Measurements from ENCODE around the gene MDH1B. TPM values are rescaled to one million over a fixed set of nuclear protein-coding genes. Genes with fewer than 3 reads are reported as not detected.

Gene MDH1B
- polyA plus RNA-seq, 1 donor from 2014 or later = 11.7 TPM

GRCh38 chr2:206707164-206707701 is 57.9 kb downstream of the MDH1B start:
- Histone ChIP-seq H3K4me2 (ENCODE audit: low read length) (no peak overlapping the region), H3K36me3 (ENCODE audit: insufficient read depth, low read length) (no peaks in the 10 kb centered on the region), H3K9me3 (ENCODE audit: low read length) (no peaks in the 10 kb centered on the region), H3K27ac (ENCODE audit: low read length) (no peak overlapping the region), H3K4me3 (ENCODE audit: low read length) (no peak overlapping the region), H3K79me2 (replicated peaks; ENCODE audit: insufficient read depth, low read length) (no peaks in the 10 kb centered on the region), H2AFZ (ENCODE audit: low read depth, low read length) (no peak overlapping the region), H3K9ac (ENCODE audit: low read length) (no peak overlapping the region), H3F3A (ENCODE audit: insufficient read depth, low read length, poor library complexity, severe bottlenecking) (no peaks in the 10 kb centered on the region), H3K9me2 (ENCODE audit: insufficient read depth, low read length) (no peaks in the 10 kb centered on the region), H3K27me3 (ENCODE audit: insufficient read depth, low read depth, low read length) (no peaks in the 10 kb centered on the region), H4K20me1 (ENCODE audit: insufficient read depth) (no peaks in the 10 kb centered on the region)
- TF ChIP-seq EZH2 (IDR thresholded peaks at IDR 0.05; ENCODE audit: borderline replicate concordance, insufficient read depth, low read length, poor library complexity, severe bottlenecking) (no peak), EP300 (conservative IDR thresholded peaks at IDR 0.05; ENCODE audit: poor library complexity, severe bottlenecking) (no peak), SMC3 (conservative IDR thresholded peaks at IDR 0.05; ENCODE audit: poor library complexity) (no peak), MXI1 (conservative IDR thresholded peaks at IDR 0.05; ENCODE audit: poor library complexity, severe bottlenecking) (no peak), RAD21 (conservative IDR thresholded peaks at IDR 0.05) (no peak), REST (IDR thresholded peaks at IDR 0.05; ENCODE audit: borderline replicate concordance) (no peak), POLR2AphosphoS5 (IDR thresholded peaks at IDR 0.05) (no peak), TAF1 (IDR thresholded peaks at IDR 0.05; ENCODE audit: low read depth) (no peak)
- TF ChIP-seq, protein P1, sequence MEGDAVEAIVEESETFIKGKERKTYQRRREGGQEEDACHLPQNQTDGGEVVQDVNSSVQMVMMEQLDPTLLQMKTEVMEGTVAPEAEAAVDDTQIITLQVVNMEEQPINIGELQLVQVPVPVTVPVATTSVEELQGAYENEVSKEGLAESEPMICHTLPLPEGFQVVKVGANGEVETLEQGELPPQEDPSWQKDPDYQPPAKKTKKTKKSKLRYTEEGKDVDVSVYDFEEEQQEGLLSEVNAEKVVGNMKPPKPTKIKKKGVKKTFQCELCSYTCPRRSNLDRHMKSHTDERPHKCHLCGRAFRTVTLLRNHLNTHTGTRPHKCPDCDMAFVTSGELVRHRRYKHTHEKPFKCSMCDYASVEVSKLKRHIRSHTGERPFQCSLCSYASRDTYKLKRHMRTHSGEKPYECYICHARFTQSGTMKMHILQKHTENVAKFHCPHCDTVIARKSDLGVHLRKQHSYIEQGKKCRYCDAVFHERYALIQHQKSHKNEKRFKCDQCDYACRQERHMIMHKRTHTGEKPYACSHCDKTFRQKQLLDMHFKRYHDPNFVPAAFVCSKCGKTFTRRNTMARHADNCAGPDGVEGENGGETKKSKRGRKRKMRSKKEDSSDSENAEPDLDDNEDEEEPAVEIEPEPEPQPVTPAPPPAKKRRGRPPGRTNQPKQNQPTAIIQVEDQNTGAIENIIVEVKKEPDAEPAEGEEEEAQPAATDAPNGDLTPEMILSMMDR (IDR thresholded peaks at IDR 0.05; ENCODE audit: poor library complexity, severe bottlenecking) = no peak

DNA sequence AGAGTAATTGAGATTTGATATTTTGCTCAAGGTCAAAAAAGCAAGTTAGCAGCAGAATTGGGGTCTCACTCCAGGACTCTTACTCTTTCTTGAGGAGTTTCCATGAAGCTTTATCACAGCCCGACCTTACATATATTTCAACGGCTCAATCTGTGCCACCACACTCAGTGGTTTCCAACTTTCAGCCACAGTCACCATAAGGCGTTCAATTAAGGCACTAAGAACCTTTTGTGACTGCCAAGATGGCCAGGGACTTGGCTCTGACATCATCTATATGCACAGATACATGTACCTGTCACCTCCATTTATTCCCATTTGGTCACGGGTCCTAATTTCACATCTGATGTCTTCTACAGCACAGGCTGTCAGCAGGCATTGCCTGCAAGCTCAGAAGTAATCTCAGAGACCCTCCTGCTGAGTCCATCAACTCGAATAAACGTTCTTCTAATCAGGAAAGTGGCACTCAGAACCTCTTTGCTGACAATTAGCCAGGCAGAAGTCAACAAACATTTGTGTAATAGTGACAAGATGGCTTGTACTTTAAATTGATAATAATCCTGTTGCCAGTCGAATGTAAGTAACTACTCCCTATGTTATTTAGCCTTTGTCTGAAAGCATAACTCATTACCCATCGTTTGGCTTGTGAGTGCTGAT is 63.0 kb downstream of the MDH1B start:
- TF ChIP-seq POLR2AphosphoS5 (IDR thresholded peaks at IDR 0.05) = peak; percentile 46
- TF ChIP-seq TAF1 (IDR thresholded peaks at IDR 0.05; ENCODE audit: low read depth) = no peak
- TF ChIP-seq RAD21 (conservative IDR thresholded peaks at IDR 0.05) = no peak
- TF ChIP-seq EZH2 (IDR thresholded peaks at IDR 0.05; ENCODE audit: borderline replicate concordance, insufficient read depth, low read length, poor library complexity, severe bottlenecking) = no peak
- no peak for TF ChIP-seq REST (IDR thresholded peaks at IDR 0.05; ENCODE audit: borderline replicate concordance)
- peak; percentile 15 for TF ChIP-seq EP300 (conservative IDR thresholded peaks at IDR 0.05; ENCODE audit: poor library complexity, severe bottlenecking)
- TF ChIP-seq, protein P1 (IDR thresholded peaks at IDR 0.05; ENCODE audit: poor library complexity, severe bottlenecking) = no peak
- TF ChIP-seq SMC3 (conservative IDR thresholded peaks at IDR 0.05; ENCODE audit: poor library complexity) = no peak
- no peak for TF ChIP-seq MXI1 (conservative IDR thresholded peaks at IDR 0.05; ENCODE audit: poor library complexity, severe bottlenecking)

More for the DNA sequence above, 63.0 kb downstream of the MDH1B start:
- Histone ChIP-seq H3K27ac (ENCODE audit: low read length) (no peak overlapping the region), H3F3A (ENCODE audit: insufficient read depth, low read length, poor library complexity, severe bottlenecking) (no peaks in the 10 kb centered on the region), H3K4me2 (ENCODE audit: low read length) (no peak overlapping the region), H3K9ac (ENCODE audit: low read length) (no peak overlapping the region), H3K9me3 (ENCODE audit: low read length) (no peaks in the 10 kb centered on the region), H3K9me2 (ENCODE audit: insufficient read depth, low read length) (no peaks in the 10 kb centered on the region), H3K4me3 (ENCODE audit: low read length) (no peak overlapping the region), H3K27me3 (ENCODE audit: insufficient read depth, low read depth, low read length) (no peaks in the 10 kb centered on the region), H4K20me1 (ENCODE audit: insufficient read depth) (no peaks in the 10 kb centered on the region), H3K36me3 (ENCODE audit: insufficient read depth, low read length) (no peaks in the 10 kb centered on the region), H2AFZ (ENCODE audit: low read depth, low read length) (no peak overlapping the region), H3K79me2 (replicated peaks; ENCODE audit: insufficient read depth, low read length) (no peaks in the 10 kb centered on the region)
